GM21825 (cell line): ENCODE measurements around the gene TFCP2L1.

ENCODE experiments used
- ATAC-seq: cut with Tn5 transposase; IDR thresholded peaks from one replicate; pipeline ENCODE4 v1.9.1; 2021; ENCODE audit warnings: mild to moderate bottlenecking, moderate library complexity; ENCODE audit not compliant: unreplicated experiment

Gene TFCP2L1

DNA sequence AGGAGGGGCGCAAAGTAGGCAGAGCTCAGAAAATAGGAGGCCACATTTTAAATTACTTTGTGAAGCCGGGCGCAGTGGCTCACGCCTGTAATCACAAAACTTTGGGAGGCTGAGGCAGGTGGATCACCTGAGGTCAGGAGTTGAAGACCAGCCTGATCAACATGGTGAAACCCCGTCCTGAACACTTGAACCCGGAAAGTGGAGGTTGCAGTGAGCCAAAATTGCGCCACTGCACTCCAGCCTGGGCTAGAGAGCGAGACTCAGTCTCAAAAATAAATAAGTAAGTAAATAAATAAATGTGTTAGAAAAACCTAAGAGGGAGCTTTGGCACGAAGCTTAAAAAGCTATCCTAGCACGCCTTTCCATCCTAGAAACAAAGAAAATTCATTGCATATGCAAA lies 105.5 kb downstream of the TFCP2L1 start:
- ATAC-seq: no peak

DNA sequence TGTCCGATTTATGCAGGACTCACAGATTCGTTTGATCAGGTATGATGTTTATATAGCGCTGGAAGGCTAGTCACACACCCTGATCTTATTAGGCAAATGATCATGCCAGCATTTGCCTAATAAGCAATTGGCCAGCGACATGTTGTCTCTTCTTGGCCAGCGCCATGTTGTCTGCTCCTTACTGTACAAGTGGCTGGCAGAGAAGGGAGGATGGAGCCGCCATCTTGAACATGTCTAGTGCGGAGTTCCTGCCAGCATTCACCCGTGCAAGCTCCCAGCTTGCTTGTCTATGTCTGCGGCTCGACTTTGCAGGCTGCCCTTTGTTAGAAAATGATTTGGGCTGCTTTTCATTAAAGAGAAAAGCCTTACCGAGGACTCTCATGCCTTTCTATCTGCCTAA lies 106.3 kb downstream of the TFCP2L1 start:
- ATAC-seq: no peak

DNA sequence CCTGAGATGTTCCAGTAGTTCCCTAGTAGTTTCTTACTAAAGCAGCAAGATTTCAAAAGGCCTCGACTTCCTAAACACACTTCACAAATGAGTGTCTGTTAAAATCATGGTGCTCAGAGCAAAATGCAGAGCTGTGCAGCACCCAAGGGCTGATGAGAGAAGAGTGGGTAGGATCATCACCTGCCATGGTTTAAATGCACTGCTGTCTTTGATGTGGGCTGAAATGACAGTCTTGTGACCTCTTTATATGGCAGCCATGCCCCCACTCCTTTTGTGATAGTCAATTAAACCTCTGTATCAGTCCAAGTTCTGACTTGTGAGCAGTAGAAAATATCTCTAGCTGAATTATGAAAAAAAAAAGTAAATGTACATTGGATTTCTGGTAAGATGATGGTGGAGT lies 107.1 kb downstream of the TFCP2L1 start:
- no peak for ATAC-seq

DNA sequence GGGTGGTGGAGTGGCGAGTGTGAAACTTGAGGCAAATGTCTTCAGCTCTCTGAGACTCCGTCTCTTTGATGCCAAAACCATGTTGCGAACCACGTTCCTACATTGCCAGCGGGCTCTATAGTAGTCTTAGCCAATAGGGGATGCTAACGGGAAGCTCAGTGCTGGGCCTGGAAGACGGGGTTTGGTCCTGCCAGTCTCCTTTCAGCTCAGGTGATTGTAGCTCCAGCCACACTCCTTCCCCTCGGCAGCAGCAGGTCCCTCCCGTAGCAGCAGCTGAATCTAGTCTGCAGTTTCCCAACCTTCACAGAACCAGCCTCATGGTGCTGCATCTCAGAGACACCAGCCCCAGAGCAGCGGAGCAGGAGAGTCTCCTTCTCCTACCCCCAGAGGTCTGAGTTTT lies 109.7 kb downstream of the TFCP2L1 start:
- no peak for ATAC-seq

DNA sequence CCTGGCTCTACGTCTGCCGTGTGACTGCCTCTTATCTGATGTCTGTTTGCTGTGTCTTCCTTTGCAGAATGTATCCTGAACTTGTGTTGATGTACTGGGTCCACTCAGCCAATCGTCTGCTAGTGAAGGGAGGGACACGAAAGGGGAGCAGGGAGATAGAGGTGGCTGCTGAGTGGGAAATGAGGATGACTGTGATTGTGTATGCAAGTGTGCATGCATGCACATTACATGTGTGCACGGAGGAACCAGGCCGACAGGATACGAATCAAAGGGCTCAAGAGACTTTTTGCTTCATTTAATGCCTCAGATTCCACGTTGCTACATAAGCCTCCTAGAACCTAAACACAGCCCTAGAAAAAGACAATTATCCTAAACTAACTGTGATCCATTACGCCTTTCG lies 111.2 kb downstream of the TFCP2L1 start:
- no peak for ATAC-seq

DNA sequence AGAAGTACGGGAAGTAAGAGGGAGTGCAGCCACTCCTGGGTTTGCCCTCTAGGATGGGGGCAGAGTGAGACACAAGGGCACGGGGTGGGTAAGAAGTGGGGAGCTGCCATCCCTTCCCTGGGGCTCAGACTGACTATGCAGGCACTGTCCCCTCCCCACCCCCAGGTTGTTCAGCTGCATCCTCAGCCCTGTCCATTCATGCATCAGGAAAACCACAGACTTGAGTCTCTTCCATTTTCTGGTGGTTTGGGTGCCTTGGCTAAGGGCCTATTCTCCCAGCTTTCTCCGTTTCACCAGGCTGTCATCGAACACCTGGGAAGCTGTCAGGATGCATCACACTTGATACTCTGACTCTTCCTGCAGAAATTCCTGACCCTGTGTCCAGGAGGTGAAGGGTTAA lies 111.9 kb downstream of the TFCP2L1 start:
- no peak for ATAC-seq

DNA sequence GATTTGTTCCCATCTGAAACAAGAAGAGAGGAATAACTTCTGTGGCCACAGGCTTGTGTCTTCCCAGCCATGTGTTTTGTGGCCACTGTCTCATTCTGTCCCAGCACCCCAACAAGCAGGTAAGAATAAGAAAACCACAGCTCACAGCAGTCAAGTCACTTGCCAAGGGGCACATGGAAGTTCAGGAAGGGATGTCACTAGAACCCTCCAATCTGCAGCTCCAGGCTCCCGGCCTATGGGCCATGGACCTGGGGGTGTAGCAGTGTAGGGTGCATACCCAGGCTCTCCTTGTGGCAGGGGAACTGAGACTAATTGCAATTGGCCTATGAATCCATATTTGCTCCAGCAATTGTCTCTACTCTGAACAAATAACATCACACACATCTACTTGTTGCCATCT lies 112.5 kb downstream of the TFCP2L1 start:
- no peak for ATAC-seq

DNA sequence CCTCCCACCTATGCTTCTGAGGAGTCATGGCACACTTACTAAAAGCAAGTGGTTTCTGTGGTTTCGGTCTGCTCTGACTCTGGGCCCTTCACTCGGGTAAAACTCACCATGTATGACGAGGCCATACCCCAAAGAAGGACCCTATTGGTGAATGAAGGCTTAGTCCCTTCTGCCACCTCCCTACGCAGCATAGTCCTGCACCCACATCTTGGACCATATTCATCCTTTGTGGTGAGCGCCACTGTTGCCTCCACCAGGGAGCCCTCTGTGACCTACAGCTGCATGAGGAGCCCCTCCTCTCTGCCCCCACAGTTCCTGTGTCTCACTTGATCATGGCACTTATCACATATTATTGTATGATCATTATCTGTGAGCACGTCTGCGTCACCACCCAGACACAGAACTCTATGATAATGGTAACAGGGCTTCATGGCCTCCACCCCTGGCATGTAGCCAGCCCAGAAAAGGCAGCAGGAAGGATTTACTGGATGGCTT lies 113.3 kb downstream of the TFCP2L1 start:
- ATAC-seq: no peak

DNA sequence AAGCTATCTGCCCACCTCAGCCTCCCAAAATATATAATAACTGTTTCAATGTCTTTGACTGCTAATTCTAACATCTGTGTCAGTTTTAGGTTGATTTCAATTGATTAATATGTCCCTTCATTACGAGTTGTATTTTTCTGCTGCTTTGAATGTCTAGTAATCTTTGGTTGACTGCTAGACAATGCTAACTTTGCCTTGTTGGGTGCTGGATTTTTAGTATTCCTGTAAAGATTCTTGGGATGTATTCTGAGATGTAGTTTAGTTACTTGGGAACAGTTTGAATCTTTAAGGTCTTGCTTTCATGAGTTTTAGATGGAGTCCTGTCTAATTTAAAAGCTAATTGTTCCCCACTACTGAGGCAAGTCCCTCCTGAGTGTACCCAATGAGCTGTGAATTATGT lies 114.4 kb downstream of the TFCP2L1 start:
- ATAC-seq: no peak

DNA sequence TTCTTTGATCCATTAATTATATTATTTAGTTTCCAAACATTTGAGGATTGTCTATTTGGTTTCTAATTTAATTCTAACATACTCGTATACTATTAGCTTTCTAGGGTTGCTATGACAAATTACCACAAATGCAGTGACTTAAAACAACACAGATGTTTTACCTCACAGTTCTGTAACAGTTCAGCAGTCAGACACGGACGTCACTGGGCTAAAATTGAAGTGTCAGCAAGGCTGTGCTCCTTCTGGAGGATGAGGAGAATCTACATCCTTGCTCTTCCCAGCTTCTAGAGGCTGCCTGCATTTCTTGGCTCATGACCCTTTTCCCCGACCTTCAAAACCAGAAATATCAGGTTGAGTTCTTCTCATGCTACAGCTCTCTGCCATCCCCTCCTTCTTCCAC lies 117.6 kb downstream of the TFCP2L1 start:
- no peak for ATAC-seq
